Panc1 (cell line): ENCODE measurements around the gene ANO3. TPM values are rescaled to one million over a fixed set of nuclear protein-coding genes. Genes with fewer than 3 reads are reported as not detected.

Experiments used
- ATAC-seq: fragments of 200-7000 bp; cut with Tn5 transposase; 2 replicates; pipeline ENCODE4 v1.9.1; 2020; ENCODE audit warnings: mild to moderate bottlenecking, moderate library complexity
- BruUV-seq: library from RNA; stranded (reverse); fragments of 400-500 nt; replicated peaks from 2 replicates; lab custom pipeline; 2021; lab: Mats Ljungman, UMichigan
- CTCF ChIA-PET: fragments of 300-600 bp; sonication (Branson Sonifier 250); formaldehyde crosslinking; loops from one replicate; lab custom pipeline; 2022; ENCODE audit warnings: antibody characterized with exemption; lab: Charles Lee
- POLR2A ChIA-PET: fragments of 300-600 bp; sonication (Branson Sonifier 250); formaldehyde crosslinking; loops from one replicate; lab custom pipeline; 2022; ENCODE audit warnings: antibody characterized with exemption; lab: Charles Lee
- DNase-seq: peaks from one replicate; pipeline ENCODE4 v3.0.0-alpha.2; 2010; ENCODE audit warnings: low read depth, low spot score
- H3K27ac ChIP-seq: 2 replicates; pipeline ENCODE4 v1.5.1; 2011; ENCODE audit warnings: mild to moderate bottlenecking, low read length, inconsistent platforms
- H3K27me3 ChIP-seq: fragments of 200-500 bp; sonication (Bioruptor generic); 2 replicates; pipeline ENCODE4 v1.6.0; 2014; ENCODE audit warnings: low read length, inconsistent platforms; ENCODE audit not compliant: control insufficient read depth, insufficient read depth
- H3K36me3 ChIP-seq: fragments of 200-500 bp; sonication (Bioruptor generic); 2 replicates; pipeline ENCODE4 v1.5.1; 2014; ENCODE audit warnings: inconsistent platforms, mild to moderate bottlenecking, low read length, moderate library complexity; ENCODE audit not compliant: control insufficient read depth, insufficient read depth
- H3K4me1 ChIP-seq: 2 replicates; pipeline ENCODE4 v1.5.1; 2011; ENCODE audit warnings: inconsistent platforms, mild to moderate bottlenecking, low read length, moderate library complexity; ENCODE audit not compliant: control insufficient read depth, insufficient read depth
- H3K4me3 ChIP-seq, 2 experiments: 2 replicates each; pipeline ENCODE4 v1.5.1; 2011 to 2012; ENCODE audit warnings: low read depth in 2 of 2, low read length in 2 of 2, mild to moderate bottlenecking in 2 of 2, inconsistent platforms in 1 of 2, moderate library complexity in 1 of 2
- H3K9me3 ChIP-seq: fragments of 200-500 bp; sonication (Bioruptor generic); 2 replicates; pipeline ENCODE4 v1.5.1; 2014; ENCODE audit warnings: low read depth, mild to moderate bottlenecking, inconsistent platforms, low read length, moderate library complexity; ENCODE audit not compliant: control insufficient read depth, insufficient read depth
- CTCF ChIP-seq: fragments of 450-650 bp; IDR thresholded peaks from 2 replicates; pipeline ENCODE4 v1.5.1; 2017; ENCODE audit warnings: mild to moderate bottlenecking
- POLR2AphosphoS5 ChIP-seq: IDR thresholded peaks from 2 replicates; pipeline ENCODE4 v1.6.1; 2012; ENCODE audit warnings: mild to moderate bottlenecking, low read depth, low read length, moderate library complexity
- REST ChIP-seq, 2 experiments: IDR thresholded peaks; 2 replicates each; pipeline ENCODE4 v1.6.1; 2011 to 2012; ENCODE audit warnings: low read depth in 2 of 2, control low read depth in 1 of 2, low read length in 1 of 2, mild to moderate bottlenecking in 1 of 2, moderate library complexity in 1 of 2; ENCODE audit not compliant: insufficient read depth in 1 of 2
- SIN3A ChIP-seq: IDR thresholded peaks from 2 replicates; pipeline ENCODE4 v1.6.1; 2012; ENCODE audit warnings: low read depth, mild to moderate bottlenecking, low read length, moderate library complexity, borderline replicate concordance; ENCODE audit not compliant: insufficient read depth
- TCF7L2 ChIP-seq: IDR thresholded peaks from 2 replicates; pipeline ENCODE4 v1.6.1; 2011; ENCODE audit warnings: mild to moderate bottlenecking, low read depth, low read length, inconsistent platforms
- in situ Hi-C: cut with HindIII; loops from 2 replicates; pipeline ENCODE4 v1.10.0; 2016; ENCODE audit warnings: low sequenced_read_pairs, low pct_unique_long_range_greater_than_20kb
- intact Hi-C: fragments of 100-400 bp; cut with micrococcal nuclease; formaldehyde crosslinking; loops from one replicate; pipeline ENCODE4 v1.10.0; 2022; ENCODE audit not compliant: unreplicated experiment
- total RNA-seq: library from RNA; stranded (reverse); gene quantifications from one replicate; pipeline ENCODE4 v1.2.1, GENCODE V29; 2021; ENCODE audit not compliant: unreplicated experiment

Gene ANO3
- total RNA-seq, 1 experiment from 2014 or later, result not detected

GRCh38 chr11:26467506-26467905 lies 135.6 kb downstream of the ANO3 start:
- ChIA-PET CTCF (no interaction called here), POLR2A (no interaction called here)
- ATAC-seq (no peak), DNase-seq (no peak)
- no TSS peak for BruUV-seq
- Histone ChIP-seq H3K36me3 (no peaks in the 10 kb centered on the region), H3K27ac (no peak overlapping the region), H3K4me1 (no peaks in the 10 kb centered on the region), H3K4me3 (no peak overlapping the region), H3K27me3 (no peaks in the 10 kb centered on the region), H3K9me3 (no peaks in the 10 kb centered on the region)
- no peak for TF ChIP-seq CTCF
- TF ChIP-seq POLR2AphosphoS5, result no peak
- no peak for TF ChIP-seq SIN3A
- TF ChIP-seq TCF7L2, result no peak
- TF ChIP-seq REST (IDR thresholded peaks at IDR 0.05; ENCODE audit: insufficient read depth in 1 of 2, low read depth in 2 of 2, low read length in 1 of 2), result no peak
- intact Hi-C loops, result no loop called here
- in situ Hi-C loops, result no loop called here

GRCh38 chr11:26470992-26471391 lies 139.1 kb downstream of the ANO3 start:
- intact Hi-C loops (no loop called here), in situ Hi-C loops (no loop called here)
- BruUV-seq, result no TSS peak
- H3K4me1 ChIP-seq, result no peaks in the 10 kb centered on the region
- no peak overlapping the region for H3K27ac ChIP-seq
- H3K4me3 ChIP-seq, result no peak overlapping the region
- no peaks in the 10 kb centered on the region for H3K27me3 ChIP-seq
- CTCF ChIA-PET, result no interaction called here
- H3K9me3 ChIP-seq, result no peaks in the 10 kb centered on the region
- TF ChIP-seq REST (IDR thresholded peaks at IDR 0.05; ENCODE audit: insufficient read depth in 1 of 2, low read depth in 2 of 2, low read length in 1 of 2) (no peak), POLR2AphosphoS5 (no peak), SIN3A (no peak), TCF7L2 (no peak), CTCF (no peak)
- no peak for DNase-seq
- ATAC-seq, result no peak
- POLR2A ChIA-PET, result no interaction called here
- no peaks in the 10 kb centered on the region for H3K36me3 ChIP-seq
